Measurements from ENCODE around the gene ABCA12. TPM values are rescaled to one million over a fixed set of nuclear protein-coding genes. Genes with fewer than 3 reads are reported as not detected.

ABCA12 gene, protein sequence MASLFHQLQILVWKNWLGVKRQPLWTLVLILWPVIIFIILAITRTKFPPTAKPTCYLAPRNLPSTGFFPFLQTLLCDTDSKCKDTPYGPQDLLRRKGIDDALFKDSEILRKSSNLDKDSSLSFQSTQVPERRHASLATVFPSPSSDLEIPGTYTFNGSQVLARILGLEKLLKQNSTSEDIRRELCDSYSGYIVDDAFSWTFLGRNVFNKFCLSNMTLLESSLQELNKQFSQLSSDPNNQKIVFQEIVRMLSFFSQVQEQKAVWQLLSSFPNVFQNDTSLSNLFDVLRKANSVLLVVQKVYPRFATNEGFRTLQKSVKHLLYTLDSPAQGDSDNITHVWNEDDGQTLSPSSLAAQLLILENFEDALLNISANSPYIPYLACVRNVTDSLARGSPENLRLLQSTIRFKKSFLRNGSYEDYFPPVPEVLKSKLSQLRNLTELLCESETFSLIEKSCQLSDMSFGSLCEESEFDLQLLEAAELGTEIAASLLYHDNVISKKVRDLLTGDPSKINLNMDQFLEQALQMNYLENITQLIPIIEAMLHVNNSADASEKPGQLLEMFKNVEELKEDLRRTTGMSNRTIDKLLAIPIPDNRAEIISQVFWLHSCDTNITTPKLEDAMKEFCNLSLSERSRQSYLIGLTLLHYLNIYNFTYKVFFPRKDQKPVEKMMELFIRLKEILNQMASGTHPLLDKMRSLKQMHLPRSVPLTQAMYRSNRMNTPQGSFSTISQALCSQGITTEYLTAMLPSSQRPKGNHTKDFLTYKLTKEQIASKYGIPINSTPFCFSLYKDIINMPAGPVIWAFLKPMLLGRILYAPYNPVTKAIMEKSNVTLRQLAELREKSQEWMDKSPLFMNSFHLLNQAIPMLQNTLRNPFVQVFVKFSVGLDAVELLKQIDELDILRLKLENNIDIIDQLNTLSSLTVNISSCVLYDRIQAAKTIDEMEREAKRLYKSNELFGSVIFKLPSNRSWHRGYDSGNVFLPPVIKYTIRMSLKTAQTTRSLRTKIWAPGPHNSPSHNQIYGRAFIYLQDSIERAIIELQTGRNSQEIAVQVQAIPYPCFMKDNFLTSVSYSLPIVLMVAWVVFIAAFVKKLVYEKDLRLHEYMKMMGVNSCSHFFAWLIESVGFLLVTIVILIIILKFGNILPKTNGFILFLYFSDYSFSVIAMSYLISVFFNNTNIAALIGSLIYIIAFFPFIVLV (N-terminal part only)
- total RNA-seq (ENCODE audit: low replicate concordance) = under 0.01 TPM in 2 replicates

GRCh38 chr2:215138479-215138878 is at the start of gene ABCA12:
Gene ABCA12 (minus strand): TSS chr2:215138626. CDS start chr2:215138208, 418 bp downstream.

Other genes with a start within 250 kb of the ABCA12 start
- 17.9 and 20.8 TPM in 2 replicates for gene ATIC, start 173.4 kb upstream of the ABCA12 start, total RNA-seq (ENCODE audit: low replicate concordance)